Panc1 (cell line): Measurements from ENCODE around the gene MYT1. TPM values are rescaled to one million over a fixed set of nuclear protein-coding genes. Genes with fewer than 3 reads are reported as not detected.
A peak's percentile ranks its signal among the peaks of the same experiment; 100 is the strongest.

Source experiments
- ATAC-seq: fragments of 200-7000 bp; cut with Tn5 transposase; 2 replicates; pipeline ENCODE4 v1.9.1; 2020; ENCODE audit warnings: mild to moderate bottlenecking, moderate library complexity
- BruUV-seq: library from RNA; stranded (reverse); fragments of 400-500 nt; replicated peaks from 2 replicates; lab custom pipeline; 2021; lab: Mats Ljungman, UMichigan
- CTCF ChIA-PET: fragments of 300-600 bp; sonication (Branson Sonifier 250); formaldehyde crosslinking; loops from one replicate; lab custom pipeline; 2022; ENCODE audit warnings: antibody characterized with exemption; lab: Charles Lee
- POLR2A ChIA-PET: fragments of 300-600 bp; sonication (Branson Sonifier 250); formaldehyde crosslinking; loops from one replicate; lab custom pipeline; 2022; ENCODE audit warnings: antibody characterized with exemption; lab: Charles Lee
- DNase-seq: peaks from one replicate; pipeline ENCODE4 v3.0.0-alpha.2; 2010; ENCODE audit warnings: low read depth, low spot score
- H3K27ac ChIP-seq: 2 replicates; pipeline ENCODE4 v1.5.1; 2011; ENCODE audit warnings: mild to moderate bottlenecking, low read length, inconsistent platforms
- H3K27me3 ChIP-seq: fragments of 200-500 bp; sonication (Bioruptor generic); 2 replicates; pipeline ENCODE4 v1.6.0; 2014; ENCODE audit warnings: low read length, inconsistent platforms; ENCODE audit not compliant: control insufficient read depth, insufficient read depth
- H3K36me3 ChIP-seq: fragments of 200-500 bp; sonication (Bioruptor generic); 2 replicates; pipeline ENCODE4 v1.5.1; 2014; ENCODE audit warnings: inconsistent platforms, mild to moderate bottlenecking, low read length, moderate library complexity; ENCODE audit not compliant: control insufficient read depth, insufficient read depth
- H3K4me1 ChIP-seq: 2 replicates; pipeline ENCODE4 v1.5.1; 2011; ENCODE audit warnings: inconsistent platforms, mild to moderate bottlenecking, low read length, moderate library complexity; ENCODE audit not compliant: control insufficient read depth, insufficient read depth
- H3K4me3 ChIP-seq, 2 experiments: 2 replicates each; pipeline ENCODE4 v1.5.1; 2011 to 2012; ENCODE audit warnings: low read depth in 2 of 2, low read length in 2 of 2, mild to moderate bottlenecking in 2 of 2, inconsistent platforms in 1 of 2, moderate library complexity in 1 of 2
- H3K9me3 ChIP-seq: fragments of 200-500 bp; sonication (Bioruptor generic); 2 replicates; pipeline ENCODE4 v1.5.1; 2014; ENCODE audit warnings: low read depth, mild to moderate bottlenecking, inconsistent platforms, low read length, moderate library complexity; ENCODE audit not compliant: control insufficient read depth, insufficient read depth
- CTCF ChIP-seq: fragments of 450-650 bp; IDR thresholded peaks from 2 replicates; pipeline ENCODE4 v1.5.1; 2017; ENCODE audit warnings: mild to moderate bottlenecking
- POLR2AphosphoS5 ChIP-seq: IDR thresholded peaks from 2 replicates; pipeline ENCODE4 v1.6.1; 2012; ENCODE audit warnings: mild to moderate bottlenecking, low read depth, low read length, moderate library complexity
- REST ChIP-seq, 2 experiments: IDR thresholded peaks; 2 replicates each; pipeline ENCODE4 v1.6.1; 2011 to 2012; ENCODE audit warnings: low read depth in 2 of 2, control low read depth in 1 of 2, low read length in 1 of 2, mild to moderate bottlenecking in 1 of 2, moderate library complexity in 1 of 2; ENCODE audit not compliant: insufficient read depth in 1 of 2
- SIN3A ChIP-seq: IDR thresholded peaks from 2 replicates; pipeline ENCODE4 v1.6.1; 2012; ENCODE audit warnings: low read depth, mild to moderate bottlenecking, low read length, moderate library complexity, borderline replicate concordance; ENCODE audit not compliant: insufficient read depth
- TCF7L2 ChIP-seq: IDR thresholded peaks from 2 replicates; pipeline ENCODE4 v1.6.1; 2011; ENCODE audit warnings: mild to moderate bottlenecking, low read depth, low read length, inconsistent platforms
- in situ Hi-C: cut with HindIII; loops from 2 replicates; pipeline ENCODE4 v1.10.0; 2016; ENCODE audit warnings: low sequenced_read_pairs, low pct_unique_long_range_greater_than_20kb
- intact Hi-C: fragments of 100-400 bp; cut with micrococcal nuclease; formaldehyde crosslinking; loops from one replicate; pipeline ENCODE4 v1.10.0; 2022; ENCODE audit not compliant: unreplicated experiment
- total RNA-seq: library from RNA; stranded (reverse); gene quantifications from one replicate; pipeline ENCODE4 v1.2.1, GENCODE V29; 2021; ENCODE audit not compliant: unreplicated experiment

Gene MYT1
- total RNA-seq, 1 experiment from 2014 or later: 0.41 TPM

- H3K36me3 ChIP-seq: no peaks in the 10 kb centered on the region
- CTCF ChIA-PET: no interaction called here
- H3K4me1 ChIP-seq: no peaks in the 10 kb centered on the region
- intact Hi-C loops: no loop called here
- no peak overlapping the region for H3K4me3 ChIP-seq
- BruUV-seq: no TSS peak
- DNase-seq (no peak), ATAC-seq (no peak)
- no peak for TF ChIP-seq REST (IDR thresholded peaks at IDR 0.05; ENCODE audit: insufficient read depth in 1 of 2, low read depth in 2 of 2, low read length in 1 of 2)
- no peak for TF ChIP-seq CTCF
- TF ChIP-seq POLR2AphosphoS5: no peak
- no peak for TF ChIP-seq TCF7L2
- TF ChIP-seq SIN3A: no peak
- H3K27ac ChIP-seq: no peak overlapping the region
- H3K9me3 ChIP-seq: no peaks in the 10 kb centered on the region
- H3K27me3 ChIP-seq: peaks cover 11% of the 10 kb centered on the region
- POLR2A ChIA-PET: no interaction called here
- in situ Hi-C loops: no loop called here
These were observed 5.6 kb upstream of the MYT1 start for GRCh38 chr20:64158346-64159285.

- BruUV-seq: no TSS peak
- no peaks in the 10 kb centered on the region for H3K4me1 ChIP-seq
- TF ChIP-seq TCF7L2 (no peak), SIN3A (no peak), CTCF (no peak), REST (IDR thresholded peaks at IDR 0.05; ENCODE audit: insufficient read depth in 1 of 2, low read depth in 2 of 2, low read length in 1 of 2) (no peak), POLR2AphosphoS5 (no peak)
- POLR2A ChIA-PET: no interaction called here
- no peak overlapping the region for H3K27ac ChIP-seq
- no peaks in the 10 kb centered on the region for H3K36me3 ChIP-seq
- H3K9me3 ChIP-seq: no peaks in the 10 kb centered on the region
- CTCF ChIA-PET: no interaction called here
- H3K27me3 ChIP-seq: peaks cover 15% of the 10 kb centered on the region
- H3K4me3 ChIP-seq: no peak overlapping the region
- intact Hi-C loops: no loop called here
- ATAC-seq (0 out of 2 replicates have a peak, but pooled peaks have one; percentile 9), DNase-seq (no peak)
- in situ Hi-C loops: no loop called here
These were observed 5.0 kb upstream of the MYT1 start for GRCh38 chr20:64159286-64159680.
